GM12878 (cell line): ENCODE measurements around the gene ERICH2. TPM values are rescaled to one million over a fixed set of nuclear protein-coding genes. Genes with fewer than 3 reads are reported as not detected.

Experiments
- ATAC-seq: fragments of 200-7000 bp; cut with Tn5 transposase; 3 replicates; pipeline ENCODE4 v1.9.1; 2020; ENCODE audit warnings: mild to moderate bottlenecking, moderate library complexity
- BruUV-seq: library from RNA; stranded (reverse); fragments of 400-500 nt; replicated peaks from 2 replicates; lab custom pipeline; 2021; lab: Mats Ljungman, UMichigan
- CTCF ChIA-PET: fragments of 300-600 bp; sonication (Branson Sonifier 250); formaldehyde crosslinking; extraction: SDS; loops from one replicate; lab custom pipeline; 2021; ENCODE audit warnings: inconsistent platforms; lab: Yijun Ruan, JAX
- POLR2A ChIA-PET: fragments of 350-600 bp; formaldehyde crosslinking; extraction: SDS; loops from one replicate; lab custom pipeline; 2021; ENCODE audit warnings: inconsistent platforms; lab: Charles Lee
- RAD21 ChIA-PET: fragments of 300-600 bp; sonication (Branson Sonifier 250); formaldehyde crosslinking; loops from one replicate; lab custom pipeline; 2023; ENCODE audit warnings: antibody characterized with exemption; ENCODE audit not compliant: unreplicated experiment; lab: Charles Lee
- SMC1A ChIA-PET: fragments of 300-600 bp; sonication (Branson Sonifier 250); formaldehyde crosslinking; loops from one replicate; lab custom pipeline; 2023; ENCODE audit not compliant: unreplicated experiment, uncharacterized antibody; lab: Charles Lee
- DNase-seq: peaks from one replicate; pipeline ENCODE4 v3.0.0-alpha.2; 2011; ENCODE audit warnings: low read depth, low spot score
- FAIRE-seq: peaks from 3 replicates; lab custom pipeline; 2011; peaks lifted over from hg19 to GRCh38; lab: Jason Lieb, UNC
- H2AFZ ChIP-seq: 2 replicates; pipeline ENCODE4 v1.6.0; 2011; ENCODE audit warnings: low read depth, low read length, control low read depth; ENCODE audit not compliant: control insufficient read depth
- H3K27ac ChIP-seq: 2 replicates; pipeline ENCODE4 v1.5.1; 2011; ENCODE audit warnings: control low read depth; ENCODE audit not compliant: control insufficient read depth, insufficient read depth
- H3K27me3 ChIP-seq, 2 experiments: replicated peaks in 1 of 2; 2 replicates each; pipeline versions ENCODE4 v1.6.0 to v1.6.1; 2011; ENCODE audit warnings: low read length in 1 of 2; ENCODE audit not compliant: control insufficient read depth in 2 of 2, insufficient read depth in 2 of 2
- H3K36me3 ChIP-seq, 2 experiments: 2 replicates each; pipeline ENCODE4 v1.5.1; 2011; ENCODE audit warnings: low read length in 1 of 2; ENCODE audit not compliant: control insufficient read depth in 2 of 2, insufficient read depth in 2 of 2
- H3K4me1 ChIP-seq: 2 replicates; pipeline ENCODE4 v1.6.1; 2011; ENCODE audit warnings: mild to moderate bottlenecking, low read length, moderate library complexity, mixed read lengths; ENCODE audit not compliant: control insufficient read depth, insufficient read depth
- H3K4me2 ChIP-seq: 2 replicates; pipeline ENCODE4 v1.6.0; 2011; ENCODE audit warnings: control low read depth; ENCODE audit not compliant: control insufficient read depth, insufficient read depth
- H3K4me3 ChIP-seq: fragments of 200-600 bp; sonication (generic); 2 replicates; pipeline ENCODE4 v1.5.1; 2016
- H3K79me2 ChIP-seq: 2 replicates; pipeline ENCODE4 v1.6.0; 2011; ENCODE audit warnings: low read length; ENCODE audit not compliant: control insufficient read depth, insufficient read depth
- H3K9ac ChIP-seq: 2 replicates; pipeline ENCODE4 v1.8.0; 2011; ENCODE audit warnings: low read length, control low read depth, mixed read lengths; ENCODE audit not compliant: control insufficient read depth, insufficient read depth
- H3K9me3 ChIP-seq: replicated peaks from 3 replicates; pipeline ENCODE4 v1.5.1; 2011; ENCODE audit warnings: mild to moderate bottlenecking, low read length; ENCODE audit not compliant: control insufficient read depth, insufficient read depth
- H4K20me1 ChIP-seq: 2 replicates; pipeline ENCODE4 v1.6.0; 2011; ENCODE audit not compliant: control insufficient read depth, insufficient read depth
- ETV6 ChIP-seq, 2 experiments: fragments of 450-650 bp in 1 of 2; IDR thresholded peaks in 1 of 2; conservative IDR thresholded peaks in 1 of 2; 2 replicates each; pipeline ENCODE4 v1.6.1; 2014; ENCODE audit warnings: antibody characterized with exemption in 1 of 2, borderline replicate concordance in 1 of 2, low read depth in 1 of 2, mild to moderate bottlenecking in 1 of 2, moderate library complexity in 1 of 2
- KLF5 ChIP-seq: fragments of 450-650 bp; IDR thresholded peaks from 2 replicates; pipeline ENCODE4 v1.6.1; 2014; ENCODE audit warnings: mild to moderate bottlenecking; ENCODE audit not compliant: partially characterized antibody
- LARP7 ChIP-seq: fragments of 450-650 bp; IDR thresholded peaks from 2 replicates; pipeline ENCODE4 v1.6.1; 2017; ENCODE audit warnings: mild to moderate bottlenecking
- SIN3A ChIP-seq: IDR thresholded peaks from 2 replicates; pipeline ENCODE4 v1.6.1; 2012; ENCODE audit warnings: low read depth, low read length, improper control_type of control experiment
- SRF ChIP-seq, 2 experiments: IDR thresholded peaks; 2 replicates each; pipeline ENCODE4 v1.6.1; 2011; ENCODE audit warnings: low read depth in 2 of 2, low read length in 2 of 2, mild to moderate bottlenecking in 1 of 2, moderate library complexity in 1 of 2
- ZNF622 ChIP-seq: fragments of 450-650 bp; IDR thresholded peaks from 2 replicates; pipeline ENCODE4 v1.6.1; 2017; ENCODE audit warnings: mild to moderate bottlenecking, inconsistent platforms
- WGBS: methylation state at CpG from one replicate; pipeline ENCODE4 v1.1.6; 2016; ENCODE audit warnings: low lambda C conversion rate; ENCODE audit not compliant: insufficient replicate concordance, insufficient coverage; ENCODE audit errors: missing lambda C conversion rate; 5-methylcytosine and 5-hydroxymethylcytosine counted together
- in situ Hi-C: fragments of 300-500 bp; cut with MboI; formaldehyde crosslinking; loops from 9 replicates; pipeline ENCODE4 v1.14.3; 2018; ENCODE audit warnings: mixed read lengths
- intact Hi-C: fragments of 100-400 bp; cut with micrococcal nuclease; formaldehyde crosslinking; loops from one replicate; pipeline ENCODE4 v1.14.2; 2022; ENCODE audit not compliant: unreplicated experiment
- polyA plus RNA-seq, 11 experiments: library from polyadenylated mRNA; depleted of rRNA in 4 of 11; unstranded in 6 of 11; stranded (reverse) in 5 of 11; fragments of >200 nt; fragmentation: Nextera tagmentation in 4 of 11; fragmentation: Illumina TruSeq in 1 of 11; extraction: Ambion mirVana in 4 of 11; extraction: Trizol in 1 of 11; gene quantifications; 1 replicate in 1 of 11; 2 replicates in 10 of 11; pipeline versions ENCODE4 v1.2.1 to v1.2.3, GENCODE V29; 2011 to 2016; ENCODE audit warnings: inconsistent platforms in 2 of 11, missing spikeins in 2 of 11, low read depth in 1 of 11
- total RNA-seq, 4 experiments: library from RNA; depleted of rRNA in 3 of 4; stranded (reverse); fragments of >200 nt in 3 of 4; fragmentation: Illumina TruSeq in 1 of 4; extraction: Trizol in 1 of 4; gene quantifications; 2 replicates each; pipeline versions ENCODE4 v1.2.1 to v1.2.3, GENCODE V29; 2013 to 2021

ERICH2 gene
- total and polyA plus RNA-seq, 10 of the 15 experiments (the other 5 are each of a cell fraction or from before 2014, with no cell fraction given): not detected

GRCh38 chr2:170830166-170830565, 60.0 kb downstream of the ERICH2 start:
- Histone ChIP-seq H3K9me3 (no peaks in the 10 kb centered on the region), H3K27ac (no peak overlapping the region), H3K79me2 (no peaks in the 10 kb centered on the region), H3K27me3 (peaks cover 0 to 3% of the 10 kb centered on the region in 2 experiments; a peak in 1 of 4 replicates), H3K9ac (no peak overlapping the region), H3K36me3 (no peaks in the 10 kb centered on the region), H2AFZ (no peak overlapping the region), H3K4me3 (no peak overlapping the region), H3K4me2 (no peak overlapping the region), H3K4me1 (no peaks in the 10 kb centered on the region), H4K20me1 (no peaks in the 10 kb centered on the region)
- ChIA-PET SMC1A (no interaction called here), RAD21 (no interaction called here), POLR2A (no interaction called here), CTCF (no interaction called here)
- no peak for DNase-seq
- FAIRE-seq: no peak
- WGBS: 40% methylated on average over 3 of the region's 3 CpGs
- no TSS peak for BruUV-seq
- intact Hi-C loops (no loop called here), in situ Hi-C loops (no loop called here)
- no peak for TF ChIP-seq LARP7
- TF ChIP-seq KLF5: no peak
- ATAC-seq: no peak

- 35% methylated on average over 4 of the region's 4 CpGs for WGBS
- TF ChIP-seq ETV6 (conservative IDR thresholded peaks at IDR 0.05 in 1 of 2, IDR thresholded peaks at IDR 0.05 in 1 of 2; ENCODE audit: borderline replicate concordance in 1 of 2, low read depth in 1 of 2): no peak
- TF ChIP-seq SRF (IDR thresholded peaks at IDR 0.05; ENCODE audit: low read depth in 2 of 2, low read length in 2 of 2): no peak
- no peak for TF ChIP-seq SIN3A
- TF ChIP-seq ZNF622: no peak
- TF ChIP-seq, all 136 proteins: peak for 0
- no peak overlapping the region for H3K4me3 ChIP-seq
- H3K79me2 ChIP-seq: no peaks in the 10 kb centered on the region
- peaks cover 0 to 3% of the 10 kb centered on the region in 2 experiments; a peak in 1 of 4 replicates for H3K27me3 ChIP-seq
- ChIA-PET RAD21 (no interaction called here), POLR2A (no interaction called here), CTCF (no interaction called here), SMC1A (no interaction called here)
- H3K9me3 ChIP-seq: no peaks in the 10 kb centered on the region
- H3K4me2 ChIP-seq: no peak overlapping the region
- H2AFZ ChIP-seq: no peak overlapping the region
- DNase-seq (no peak), ATAC-seq (no peak), FAIRE-seq (no peak)
- H3K9ac ChIP-seq: no peak overlapping the region
- H4K20me1 ChIP-seq: no peaks in the 10 kb centered on the region
- H3K27ac ChIP-seq: no peak overlapping the region
- H3K36me3 ChIP-seq: no peaks in the 10 kb centered on the region
- H3K4me1 ChIP-seq: no peaks in the 10 kb centered on the region
- intact Hi-C loops: no loop called here
- in situ Hi-C loops: no loop called here
- BruUV-seq: no TSS peak
These were observed 60.9 kb downstream of the ERICH2 start for GRCh38 chr2:170831115-170831514.
